Activated CD8-positive, alpha-beta T cell treated with anti-CD3 and anti-CD28 coated beads for 36 hours (primary cell): Measurements from ENCODE around the gene PLPPR5. TPM values are rescaled to one million over a fixed set of nuclear protein-coding genes. Genes with fewer than 3 reads are reported as not detected.

Experiments
- ATAC-seq: fragments of 200-7000 bp; cut with Tn5 transposase; one replicate; pipeline ENCODE4 v1.10.0; 2021; ENCODE audit warnings: mild to moderate bottlenecking, moderate library complexity
- CTCF ChIA-PET: fragments of 350-600 bp; sonication (Branson Sonifier 250); formaldehyde crosslinking; loops from one replicate; lab custom pipeline; 2021; ENCODE audit warnings: antibody characterized with exemption; lab: Charles Lee
- POLR2A ChIA-PET: fragments of 350-600 bp; sonication (Branson Sonifier 250); formaldehyde crosslinking; loops from one replicate; lab custom pipeline; 2021; ENCODE audit warnings: antibody characterized with exemption; lab: Charles Lee
- DNase-seq: peaks from one replicate; pipeline ENCODE4 v3.0.0-alpha.2; 2020
- H3K27ac Mint-ChIP-seq: one replicate; pipeline ENCODE4 v1.8.0; 2021; ENCODE audit warnings: mild to moderate bottlenecking, mixed read lengths
- H3K27me3 Mint-ChIP-seq: one replicate; pipeline ENCODE4 v1.8.0; 2021; ENCODE audit warnings: mixed read lengths
- H3K36me3 Mint-ChIP-seq: one replicate; pipeline ENCODE4 v1.8.0; 2021; ENCODE audit warnings: low read depth, mixed read lengths
- H3K4me1 Mint-ChIP-seq: one replicate; pipeline ENCODE4 v1.8.0; 2021; ENCODE audit warnings: low read depth, mixed read lengths
- H3K4me3 Mint-ChIP-seq: one replicate; pipeline ENCODE4 v1.8.0; 2021; ENCODE audit warnings: mild to moderate bottlenecking, moderate library complexity, mixed read lengths
- H3K9me3 Mint-ChIP-seq: one replicate; pipeline ENCODE4 v1.8.0; 2021; ENCODE audit warnings: mixed read lengths
- CTCF ChIP-seq: fragments of 200-600 bp; IDR thresholded peaks from one replicate; pipeline ENCODE4 v1.8.0; 2022; ENCODE audit warnings: antibody characterized with exemption, mild to moderate bottlenecking
- intact Hi-C: fragments of 100-400 bp; cut with micrococcal nuclease; formaldehyde crosslinking; loops from one replicate; pipeline ENCODE4 v1.10.0; 2022
- total RNA-seq, 2 experiments: library from RNA; stranded (reverse); gene quantifications; one replicate each; pipeline ENCODE4 v1.2.3, GENCODE V29; 2021

PLPPR5 gene
- total RNA-seq, 2 experiments from 2014 or later, result 0.07 TPM

- ChIA-PET CTCF (no interaction called here), POLR2A (no interaction called here)
- no peaks in the 10 kb centered on the region for H3K9me3 Mint-ChIP-seq
- H3K36me3 Mint-ChIP-seq, result no peaks in the 10 kb centered on the region
- no peaks in the 10 kb centered on the region for H3K4me1 Mint-ChIP-seq
- no peak for TF ChIP-seq CTCF
- intact Hi-C loops, result no loop called here
- DNase-seq, result no peak
- ATAC-seq, result no peak
- no peaks in the 10 kb centered on the region for H3K27me3 Mint-ChIP-seq
- H3K4me3 Mint-ChIP-seq, result no peak overlapping the region
- H3K27ac Mint-ChIP-seq, result no peak overlapping the region
Measured at GRCh38 chr1:98921817-98922216, 82.8 kb downstream of the PLPPR5 start.

- H3K4me3 Mint-ChIP-seq, result no peak overlapping the region
- H3K9me3 Mint-ChIP-seq, result no peaks in the 10 kb centered on the region
- H3K27ac Mint-ChIP-seq, result no peak overlapping the region
- no peaks in the 10 kb centered on the region for H3K4me1 Mint-ChIP-seq
- no peaks in the 10 kb centered on the region for H3K36me3 Mint-ChIP-seq
- intact Hi-C loops, result no loop called here
- POLR2A ChIA-PET, result no interaction called here
- no peak for ATAC-seq
- TF ChIP-seq CTCF, result no peak
- no peaks in the 10 kb centered on the region for H3K27me3 Mint-ChIP-seq
- DNase-seq, result no peak
- CTCF ChIA-PET, result no interaction called here
Measured at GRCh38 chr1:98920441-98921110, 84.1 kb downstream of the PLPPR5 start.

- Mint-ChIP-seq H3K4me3 (no peak overlapping the region), H3K36me3 (no peaks in the 10 kb centered on the region), H3K27me3 (no peaks in the 10 kb centered on the region), H3K4me1 (no peaks in the 10 kb centered on the region), H3K27ac (no peak overlapping the region), H3K9me3 (no peaks in the 10 kb centered on the region)
- ChIA-PET POLR2A (no interaction called here), CTCF (no interaction called here)
- no peak for ATAC-seq
- intact Hi-C loops, result no loop called here
- TF ChIP-seq CTCF, result no peak
- DNase-seq, result no peak
Measured at GRCh38 chr1:98919652-98920051, 85.0 kb downstream of the PLPPR5 start.

- ATAC-seq (no peak), DNase-seq (no peak)
- no peak for TF ChIP-seq CTCF
- ChIA-PET POLR2A (no interaction called here), CTCF (no interaction called here)
- intact Hi-C loops, result no loop called here
- H3K4me3 Mint-ChIP-seq, result no peak overlapping the region
- H3K27ac Mint-ChIP-seq, result no peak overlapping the region
- no peaks in the 10 kb centered on the region for H3K9me3 Mint-ChIP-seq
- H3K27me3 Mint-ChIP-seq, result no peaks in the 10 kb centered on the region
- no peaks in the 10 kb centered on the region for H3K36me3 Mint-ChIP-seq
- H3K4me1 Mint-ChIP-seq, result no peaks in the 10 kb centered on the region
Measured at GRCh38 chr1:98919211-98919610, 85.5 kb downstream of the PLPPR5 start.

- no peak overlapping the region for H3K4me3 Mint-ChIP-seq
- ChIA-PET POLR2A (interaction anchor here (1.4 kb wide), 1 partner anchor 18 kb away, joined by 3 read pairs; no protein-coding TSS in a partner anchor), CTCF (interaction anchor here (1.4 kb wide), 1 partner anchor 120 kb away, joined by 5 read pairs; no protein-coding TSS in a partner anchor)
- no peaks in the 10 kb centered on the region for H3K4me1 Mint-ChIP-seq
- no peak for DNase-seq
- H3K27ac Mint-ChIP-seq, result no peak overlapping the region
- H3K36me3 Mint-ChIP-seq, result no peaks in the 10 kb centered on the region
- TF ChIP-seq CTCF, result no peak
- no peaks in the 10 kb centered on the region for H3K9me3 Mint-ChIP-seq
- no peaks in the 10 kb centered on the region for H3K27me3 Mint-ChIP-seq
- intact Hi-C loops, result no loop called here
- ATAC-seq, result no peak
Measured at GRCh38 chr1:98914547-98914946, 90.1 kb downstream of the PLPPR5 start.
